Karpas-422 (cell line): ENCODE data around the gene KLHL3. TPM values are rescaled to one million over a fixed set of nuclear protein-coding genes. Genes with fewer than 3 reads are reported as not detected.

Experiments used
- DNase-seq: peaks from one replicate; pipeline ENCODE4 v3.0.0-alpha.2; 2015
- H2AFZ ChIP-seq: fragments of 200-600 bp; sonication (generic); 2 replicates; pipeline ENCODE4 v1.6.1; 2014; ENCODE audit warnings: antibody characterized with exemption, low read length, mixed read lengths
- H3K27ac ChIP-seq: fragments of 200-600 bp; sonication (generic); 2 replicates; pipeline ENCODE4 v1.5.1; 2014; ENCODE audit warnings: mild to moderate bottlenecking, low read length, moderate library complexity
- H3K27me3 ChIP-seq: fragments of 200-600 bp; sonication (generic); 2 replicates; pipeline ENCODE4 v1.6.1; 2014; ENCODE audit warnings: low read length, mixed read lengths
- H3K36me3 ChIP-seq: fragments of 200-600 bp; sonication (generic); 2 replicates; pipeline ENCODE4 v1.6.1; 2014; ENCODE audit warnings: low read length, mixed read lengths; ENCODE audit not compliant: insufficient read depth
- H3K4me1 ChIP-seq: fragments of 200-600 bp; sonication (generic); 2 replicates; pipeline ENCODE4 v1.6.1; 2014; ENCODE audit warnings: mild to moderate bottlenecking, low read length, mixed read lengths
- H3K4me2 ChIP-seq: fragments of 200-600 bp; sonication (generic); 2 replicates; pipeline ENCODE4 v1.6.1; 2014; ENCODE audit warnings: low read length, low read depth, mild to moderate bottlenecking; ENCODE audit not compliant: poor library complexity, severe bottlenecking
- H3K4me3 ChIP-seq: fragments of 200-600 bp; sonication (generic); 2 replicates; pipeline ENCODE4 v1.5.1; 2014; ENCODE audit warnings: mild to moderate bottlenecking, antibody characterized with exemption, low read length, mixed read lengths
- H3K79me2 ChIP-seq: fragments of 200-600 bp; sonication (generic); 2 replicates; pipeline ENCODE4 v1.6.1; 2014; ENCODE audit warnings: mild to moderate bottlenecking, low read length, mixed read lengths
- H3K9ac ChIP-seq: fragments of 200-600 bp; sonication (generic); 2 replicates; pipeline ENCODE4 v1.6.0; 2014; ENCODE audit warnings: low read length
- H3K9me2 ChIP-seq: fragments of 200-600 bp; sonication (generic), shearing (Covaris generic); replicated peaks from 2 replicates; pipeline ENCODE4 v1.6.0; 2014; ENCODE audit warnings: mild to moderate bottlenecking, low read length, moderate library complexity; ENCODE audit not compliant: insufficient read depth
- H3K9me3 ChIP-seq: fragments of 300-700, 200-600 bp; sonication (generic); 2 replicates; pipeline ENCODE4 v1.6.1; 2014; ENCODE audit warnings: low read length, mixed read lengths
- H4K20me1 ChIP-seq: fragments of 200-600 bp; sonication (generic); 2 replicates; pipeline ENCODE4 v1.6.1; 2014; ENCODE audit warnings: mild to moderate bottlenecking, antibody characterized with exemption, low read length, low read depth; ENCODE audit not compliant: insufficient read depth
- total RNA-seq: library from RNA; depleted of rRNA; stranded (reverse); fragments of >200 nt; shearing (Covaris generic); gene quantifications from 2 replicates; pipeline ENCODE4 v1.2.3, GENCODE V29; 2014; ENCODE audit warnings: low replicate concordance

KLHL3 gene
- total RNA-seq, 1 experiment from 2014 or later, result 0.67 TPM

DNA sequence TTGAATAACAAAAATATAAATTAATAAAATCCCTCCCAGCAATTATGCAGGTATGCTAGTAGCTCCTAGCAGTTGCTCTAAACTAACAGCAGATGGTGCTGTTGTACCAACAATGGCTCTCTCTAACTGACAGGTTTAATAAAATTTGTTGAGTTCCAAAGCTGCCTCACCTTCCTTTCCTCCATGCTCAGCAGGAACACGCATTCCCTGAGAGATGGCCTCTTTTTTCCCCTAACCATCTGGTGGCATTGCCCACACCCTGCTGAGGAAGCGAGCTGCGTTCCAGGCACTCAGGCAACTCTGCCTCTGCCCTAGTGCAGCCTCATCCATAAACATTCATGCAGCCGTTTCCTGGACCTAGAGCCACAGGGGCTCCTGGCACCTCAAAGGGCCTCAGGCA is 106.2 kb downstream of the KLHL3 start:
- H3K27ac ChIP-seq, result no peak overlapping the region
- H3K4me2 ChIP-seq, result no peak overlapping the region
- no peaks in the 10 kb centered on the region for H3K79me2 ChIP-seq
- peak; percentile 82 for DNase-seq
- no peaks in the 10 kb centered on the region for H4K20me1 ChIP-seq
- H3K4me3 ChIP-seq, result no peak overlapping the region
- H2AFZ ChIP-seq, result no peak overlapping the region
- no peaks in the 10 kb centered on the region for H3K9me3 ChIP-seq
- no peaks in the 10 kb centered on the region for H3K4me1 ChIP-seq
- H3K27me3 ChIP-seq, result no peaks in the 10 kb centered on the region
- H3K36me3 ChIP-seq, result no peaks in the 10 kb centered on the region
- H3K9ac ChIP-seq, result no peak overlapping the region
- no peaks in the 10 kb centered on the region for H3K9me2 ChIP-seq

DNA sequence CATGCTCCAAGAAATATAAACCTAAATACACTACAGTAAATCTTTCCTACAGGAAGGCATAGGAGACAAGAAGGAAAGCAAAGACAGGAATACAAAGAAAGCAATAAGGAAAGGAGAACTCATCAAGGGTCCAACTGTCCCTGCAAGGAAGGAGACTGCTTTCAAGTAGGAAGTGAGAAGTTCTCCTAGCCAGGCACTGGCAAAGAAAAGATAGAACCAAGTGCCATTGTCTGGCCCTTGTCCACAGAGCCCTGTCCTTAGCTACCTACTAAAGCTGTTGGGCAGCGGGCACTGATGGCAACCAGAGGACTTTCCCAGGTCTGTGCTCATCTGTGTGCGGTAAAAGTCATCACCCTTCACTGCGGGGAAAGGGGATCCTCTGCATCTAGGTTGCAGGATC is 108.2 kb downstream of the KLHL3 start:
- Histone ChIP-seq H3K79me2 (no peaks in the 10 kb centered on the region), H3K9me3 (no peaks in the 10 kb centered on the region), H3K27me3 (no peaks in the 10 kb centered on the region), H3K9me2 (no peaks in the 10 kb centered on the region), H3K4me1 (no peaks in the 10 kb centered on the region), H4K20me1 (no peaks in the 10 kb centered on the region), H3K36me3 (no peaks in the 10 kb centered on the region), H3K4me2 (no peak overlapping the region), H2AFZ (no peak overlapping the region), H3K4me3 (no peak overlapping the region), H3K9ac (no peak overlapping the region), H3K27ac (no peak overlapping the region)
- DNase-seq, result no peak

DNA sequence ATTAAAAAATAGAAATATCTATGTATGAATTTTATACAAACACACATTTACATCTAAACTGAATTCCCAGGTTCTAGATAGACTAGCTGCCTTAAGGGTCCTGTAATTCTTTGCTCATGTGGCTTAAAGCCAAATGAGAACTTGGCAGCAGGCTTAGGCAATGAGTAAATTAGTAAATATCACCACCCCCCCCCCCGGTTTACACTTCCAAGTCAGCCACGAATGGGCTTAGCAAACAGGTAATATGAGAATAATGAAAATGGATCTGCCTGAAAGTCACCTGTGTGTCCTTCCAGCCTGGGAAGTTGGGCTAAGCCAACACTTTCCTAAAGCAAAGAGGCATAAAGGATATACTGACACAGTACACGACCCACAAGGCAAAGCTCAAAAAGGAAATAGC is 108.6 kb downstream of the KLHL3 start:
- H3K4me3 ChIP-seq, result no peak overlapping the region
- DNase-seq, result no peak
- no peak overlapping the region for H3K4me2 ChIP-seq
- no peaks in the 10 kb centered on the region for H3K9me2 ChIP-seq
- H4K20me1 ChIP-seq, result no peaks in the 10 kb centered on the region
- H3K79me2 ChIP-seq, result no peaks in the 10 kb centered on the region
- H2AFZ ChIP-seq, result no peak overlapping the region
- no peak overlapping the region for H3K9ac ChIP-seq
- H3K4me1 ChIP-seq, result no peaks in the 10 kb centered on the region
- H3K27me3 ChIP-seq, result no peaks in the 10 kb centered on the region
- H3K9me3 ChIP-seq, result no peaks in the 10 kb centered on the region
- no peaks in the 10 kb centered on the region for H3K36me3 ChIP-seq
- H3K27ac ChIP-seq, result no peak overlapping the region

DNA sequence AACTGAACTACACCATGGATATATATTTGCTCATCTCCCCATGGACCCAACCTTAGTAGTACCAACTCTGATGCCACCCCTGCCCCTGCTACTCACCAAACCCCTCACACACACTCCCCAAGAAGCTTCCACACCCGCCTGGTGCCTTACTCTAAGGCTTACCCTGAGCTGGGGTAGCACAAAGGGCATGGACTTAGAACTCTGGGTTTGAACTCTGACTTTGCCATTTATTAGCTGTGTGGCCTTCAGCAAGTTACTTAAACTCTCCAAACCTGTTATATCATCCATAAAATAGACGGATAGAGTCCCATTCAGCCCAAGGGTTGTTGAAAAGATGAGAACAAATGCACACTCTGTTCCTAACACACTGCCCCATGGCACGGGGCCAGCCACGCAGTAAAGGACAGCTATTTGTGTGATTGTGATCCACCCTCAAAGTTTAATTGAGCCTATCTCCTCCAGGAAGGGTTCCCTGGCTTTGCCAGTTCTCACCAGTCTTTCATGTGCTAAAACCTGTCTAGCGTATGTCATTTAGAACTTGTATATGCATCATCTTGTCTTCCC is 111.0 kb downstream of the KLHL3 start:
- no peak for DNase-seq
- H3K27ac ChIP-seq, result no peak overlapping the region
- no peaks in the 10 kb centered on the region for H3K4me1 ChIP-seq
- H3K9ac ChIP-seq, result no peak overlapping the region
- H3K9me2 ChIP-seq, result no peaks in the 10 kb centered on the region
- no peak overlapping the region for H3K4me3 ChIP-seq
- H3K36me3 ChIP-seq, result no peaks in the 10 kb centered on the region
- H3K4me2 ChIP-seq, result no peak overlapping the region
- H2AFZ ChIP-seq, result no peak overlapping the region
- no peaks in the 10 kb centered on the region for H4K20me1 ChIP-seq
- no peaks in the 10 kb centered on the region for H3K27me3 ChIP-seq
- H3K9me3 ChIP-seq, result no peaks in the 10 kb centered on the region
- H3K79me2 ChIP-seq, result no peaks in the 10 kb centered on the region

DNA sequence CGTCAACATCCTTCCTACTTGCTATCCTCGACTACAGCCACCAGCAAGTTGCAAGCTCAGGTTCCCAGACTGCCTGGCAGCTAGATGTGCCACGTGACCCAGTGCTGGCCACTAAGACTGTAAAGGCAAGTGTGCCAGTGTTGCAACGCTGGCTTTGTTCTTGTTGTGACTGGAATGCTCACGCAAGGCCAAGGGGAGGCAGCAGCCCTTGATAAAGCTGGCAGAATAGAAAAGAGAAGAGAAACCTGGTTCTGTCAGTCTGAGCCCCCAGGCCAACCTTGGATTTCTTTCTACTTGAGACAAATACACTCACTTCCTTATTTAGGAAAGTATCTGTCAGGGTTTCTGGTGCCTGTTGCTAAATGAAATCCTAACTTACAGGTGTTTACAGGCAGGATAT is 113.0 kb downstream of the KLHL3 start:
- H3K36me3 ChIP-seq, result no peaks in the 10 kb centered on the region
- H3K27me3 ChIP-seq, result no peaks in the 10 kb centered on the region
- no peak overlapping the region for H3K9ac ChIP-seq
- no peak overlapping the region for H3K4me2 ChIP-seq
- no peaks in the 10 kb centered on the region for H4K20me1 ChIP-seq
- H3K27ac ChIP-seq, result no peak overlapping the region
- no peaks in the 10 kb centered on the region for H3K9me3 ChIP-seq
- H3K4me1 ChIP-seq, result no peaks in the 10 kb centered on the region
- no peak for DNase-seq
- H2AFZ ChIP-seq, result no peak overlapping the region
- no peaks in the 10 kb centered on the region for H3K9me2 ChIP-seq
- no peak overlapping the region for H3K4me3 ChIP-seq
- H3K79me2 ChIP-seq, result no peaks in the 10 kb centered on the region

DNA sequence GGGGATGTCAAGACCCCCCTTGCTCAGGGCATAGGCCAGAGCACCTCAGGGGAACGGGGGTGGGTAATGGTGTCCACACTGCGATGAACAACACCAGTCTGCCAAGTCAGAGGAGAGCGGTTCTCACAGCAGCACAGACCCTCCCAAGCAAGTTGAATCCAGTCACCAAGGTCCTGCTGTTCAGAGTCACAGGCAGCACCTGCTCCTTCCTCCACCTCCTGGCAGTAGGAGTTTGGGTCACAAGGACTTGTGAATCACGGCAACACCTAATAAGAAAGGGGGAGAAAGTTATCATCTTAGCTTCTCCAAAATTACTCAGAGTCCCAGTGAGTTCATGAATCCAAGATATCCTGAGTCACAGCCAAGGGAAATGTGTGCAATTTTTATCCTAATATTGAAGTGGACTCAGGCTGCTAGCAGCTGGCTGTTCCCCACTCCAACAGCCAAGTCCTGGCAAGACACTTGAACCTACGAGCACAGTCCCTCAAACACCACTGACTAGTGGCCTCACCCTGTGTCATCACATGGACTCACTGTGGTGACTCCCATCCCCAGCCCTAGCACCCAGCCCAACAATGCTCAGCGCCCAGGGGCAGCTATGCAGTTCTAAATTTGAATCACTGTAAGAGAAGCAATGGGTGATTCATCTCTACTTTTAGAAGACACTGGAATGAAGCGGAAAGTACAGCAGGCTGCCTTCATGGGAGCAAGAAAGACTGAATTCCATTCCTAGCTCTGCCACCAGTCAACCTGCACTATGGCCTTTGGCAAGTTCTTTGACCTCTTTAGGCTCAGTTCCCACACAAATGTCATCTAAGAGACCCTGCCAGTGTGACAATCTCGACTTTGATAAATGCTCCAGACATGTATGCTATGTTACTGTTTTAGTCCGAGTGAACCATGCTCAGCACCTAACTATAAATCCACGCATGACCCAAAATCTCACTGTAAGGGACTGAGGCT is 113.7 kb downstream of the KLHL3 start:
- no peak for DNase-seq
- Histone ChIP-seq H3K9me3 (no peaks in the 10 kb centered on the region), H3K9ac (no peak overlapping the region), H3K27ac (no peak overlapping the region), H3K4me2 (no peak overlapping the region), H3K4me1 (no peaks in the 10 kb centered on the region), H3K27me3 (no peaks in the 10 kb centered on the region), H3K4me3 (no peak overlapping the region), H3K9me2 (no peaks in the 10 kb centered on the region), H3K36me3 (no peaks in the 10 kb centered on the region), H2AFZ (no peak overlapping the region), H4K20me1 (no peaks in the 10 kb centered on the region), H3K79me2 (no peaks in the 10 kb centered on the region)

DNA sequence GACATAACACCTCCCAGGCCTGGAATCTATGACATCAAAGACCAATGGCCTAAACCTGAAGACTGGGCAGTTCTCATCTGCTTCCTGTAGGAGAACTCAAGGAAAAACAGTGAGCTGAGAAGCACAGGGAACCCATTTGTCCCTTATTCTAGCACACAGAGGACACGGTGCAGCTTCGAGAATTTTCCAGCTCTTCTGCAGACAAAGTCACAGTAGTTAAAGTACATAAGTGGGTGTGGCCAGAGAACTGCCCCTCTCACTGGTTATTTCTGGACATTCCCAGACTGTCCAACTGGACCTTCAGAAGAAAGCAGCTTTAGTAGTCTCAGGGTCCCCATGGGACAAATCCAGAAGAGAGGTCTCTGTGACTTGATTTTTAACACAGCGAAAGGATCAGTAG is 114.6 kb downstream of the KLHL3 start:
- H3K27me3 ChIP-seq, result no peaks in the 10 kb centered on the region
- DNase-seq, result no peak
- H3K9me3 ChIP-seq, result no peaks in the 10 kb centered on the region
- H3K79me2 ChIP-seq, result no peaks in the 10 kb centered on the region
- no peak overlapping the region for H3K4me2 ChIP-seq
- H2AFZ ChIP-seq, result no peak overlapping the region
- no peaks in the 10 kb centered on the region for H3K4me1 ChIP-seq
- no peaks in the 10 kb centered on the region for H3K9me2 ChIP-seq
- no peaks in the 10 kb centered on the region for H4K20me1 ChIP-seq
- H3K27ac ChIP-seq, result no peak overlapping the region
- no peak overlapping the region for H3K9ac ChIP-seq
- no peak overlapping the region for H3K4me3 ChIP-seq
- H3K36me3 ChIP-seq, result no peaks in the 10 kb centered on the region

DNA sequence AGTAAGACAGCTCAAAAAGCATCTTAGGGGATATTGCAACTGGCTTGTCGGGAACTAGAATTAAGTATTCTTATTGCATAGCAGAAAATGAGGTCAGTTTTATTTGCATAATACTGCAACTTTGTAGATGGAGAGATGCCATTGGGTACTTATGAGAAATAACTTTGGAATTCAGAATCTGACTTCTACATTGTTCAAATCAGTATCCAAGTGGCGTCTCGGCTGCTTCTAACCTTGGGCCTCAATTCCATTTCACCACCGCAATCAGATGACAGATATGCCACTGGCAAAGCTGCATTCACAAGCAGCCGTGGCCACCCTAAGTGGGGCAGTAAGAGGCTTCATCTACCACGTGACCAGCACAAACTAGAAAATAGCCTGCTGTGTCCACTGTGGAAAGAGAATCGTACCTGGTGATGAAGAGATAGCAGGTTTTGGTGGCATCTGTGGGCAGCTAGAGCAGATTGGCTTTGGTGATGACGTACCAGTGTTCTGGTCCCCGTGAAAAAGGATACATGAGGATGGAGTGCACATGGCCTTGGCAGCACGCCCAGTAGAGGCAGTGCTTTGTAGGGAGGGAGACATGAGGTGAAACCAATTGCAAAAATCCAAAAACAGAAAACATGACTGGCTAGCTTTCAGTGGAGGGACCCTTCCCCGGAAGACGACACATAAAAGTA is 116.6 kb downstream of the KLHL3 start:
- Histone ChIP-seq H4K20me1 (no peaks in the 10 kb centered on the region), H3K4me2 (no peak overlapping the region), H3K9me3 (no peaks in the 10 kb centered on the region), H2AFZ (no peak overlapping the region), H3K79me2 (no peaks in the 10 kb centered on the region), H3K36me3 (no peaks in the 10 kb centered on the region), H3K9me2 (no peaks in the 10 kb centered on the region), H3K27me3 (no peaks in the 10 kb centered on the region), H3K9ac (no peak overlapping the region), H3K27ac (no peak overlapping the region), H3K4me1 (no peaks in the 10 kb centered on the region), H3K4me3 (no peak overlapping the region)
- DNase-seq, result no peak
